Measurements from ENCODE around the gene CCDC85C.

- TF ChIP-seq POLR2AphosphoS5 (IDR thresholded peaks at IDR 0.05; ENCODE audit: borderline replicate concordance, low read depth, low read length) (no peak), EZH2 (IDR thresholded peaks at IDR 0.05) (no peak), FOXP2 (optimal IDR thresholded peaks at IDR 0.05; ENCODE audit: control extremely low read depth, extremely low read length, insufficient read depth) (no peak)
These were observed 47.7 kb downstream of the CCDC85C start for GRCh38 chr14:99556134-99556791.

Data from SK-N-MC (cell line).